Astrocyte (in vitro differentiated cells and primary cell): ENCODE results near the gene NFAT5. TPM values are rescaled to one million over a fixed set of nuclear protein-coding genes. Genes with fewer than 3 reads are reported as not detected.

Source experiments
- DNase-seq: peaks from one replicate; pipeline ENCODE4 v3.0.0-alpha.2; 2010; ENCODE audit warnings: low read depth
- FAIRE-seq: peaks from 2 replicates; lab custom pipeline; 2011; peaks lifted over from hg19 to GRCh38; lab: Jason Lieb, UNC
- H2AFZ ChIP-seq: 2 replicates; pipeline ENCODE4 v1.6.0; 2012; ENCODE audit warnings: low read depth, low read length, inconsistent platforms
- H3K27ac ChIP-seq: 2 replicates; pipeline ENCODE4 v1.5.1; 2011; ENCODE audit warnings: low read depth, low read length, inconsistent platforms
- H3K27me3 ChIP-seq: 2 replicates; pipeline ENCODE4 v1.6.0; 2011; ENCODE audit warnings: low read length, inconsistent platforms; ENCODE audit not compliant: insufficient read depth
- H3K36me3 ChIP-seq: 2 replicates; pipeline ENCODE4 v1.5.1; 2011; ENCODE audit warnings: low read length, inconsistent platforms; ENCODE audit not compliant: insufficient read depth
- H3K4me1 ChIP-seq: 2 replicates; pipeline ENCODE4 v1.5.1; 2011; ENCODE audit warnings: low read length, inconsistent platforms; ENCODE audit not compliant: insufficient read depth
- H3K4me2 ChIP-seq: 2 replicates; pipeline ENCODE4 v1.6.0; 2012; ENCODE audit warnings: low read length, inconsistent platforms
- H3K4me3 ChIP-seq: 2 replicates; pipeline ENCODE4 v1.5.1; 2011; ENCODE audit warnings: low read depth, mild to moderate bottlenecking, low read length, inconsistent platforms; ENCODE audit not compliant: insufficient read depth
- H3K79me2 ChIP-seq: 2 replicates; pipeline ENCODE4 v1.6.0; 2012; ENCODE audit warnings: mild to moderate bottlenecking, low read length, inconsistent platforms; ENCODE audit not compliant: insufficient read depth
- H3K9ac ChIP-seq: 2 replicates; pipeline ENCODE4 v1.6.0; 2012; ENCODE audit warnings: mild to moderate bottlenecking, low read length, inconsistent platforms
- H3K9me3 ChIP-seq: 2 replicates; pipeline ENCODE4 v1.5.1; 2012; ENCODE audit warnings: low read depth, mild to moderate bottlenecking, low read length, inconsistent platforms; ENCODE audit not compliant: insufficient read depth
- H4K20me1 ChIP-seq: 2 replicates; pipeline ENCODE4 v1.6.0; 2012; ENCODE audit warnings: low read length, inconsistent platforms; ENCODE audit not compliant: insufficient read depth
- H3K27ac Mint-ChIP-seq: one replicate; pipeline ENCODE4 v1.8.0; 2021; ENCODE audit warnings: mild to moderate bottlenecking, mixed read lengths; ENCODE audit not compliant: unreplicated experiment
- H3K27me3 Mint-ChIP-seq: one replicate; pipeline ENCODE4 v1.8.0; 2021; ENCODE audit warnings: low read depth, mixed read lengths; ENCODE audit not compliant: unreplicated experiment
- H3K36me3 Mint-ChIP-seq: one replicate; pipeline ENCODE4 v1.8.0; 2021; ENCODE audit warnings: low read depth, mixed read lengths; ENCODE audit not compliant: unreplicated experiment
- H3K4me1 Mint-ChIP-seq: one replicate; pipeline ENCODE4 v1.8.0; 2021; ENCODE audit warnings: low read depth, mixed read lengths; ENCODE audit not compliant: unreplicated experiment
- H3K4me3 Mint-ChIP-seq: one replicate; pipeline ENCODE4 v1.8.0; 2021; ENCODE audit warnings: mild to moderate bottlenecking, moderate library complexity, mixed read lengths; ENCODE audit not compliant: unreplicated experiment
- H3K9me3 Mint-ChIP-seq: one replicate; pipeline ENCODE4 v1.8.0; 2021; ENCODE audit warnings: mild to moderate bottlenecking, mixed read lengths; ENCODE audit not compliant: unreplicated experiment
- EZH2 ChIP-seq: IDR thresholded peaks from 2 replicates; pipeline ENCODE4 v1.6.1; 2012; ENCODE audit warnings: mild to moderate bottlenecking, low read length, inconsistent platforms; ENCODE audit not compliant: insufficient read depth
- total RNA-seq: library from RNA; stranded (reverse); gene quantifications from 2 replicates; pipeline ENCODE4 v1.2.1, GENCODE V29; 2021
- TF ChIP-seq, protein P1 (sequence below): IDR thresholded peaks from 2 replicates; pipeline ENCODE4 v1.5.1; 2011; ENCODE audit warnings: low read depth, mild to moderate bottlenecking, inconsistent platforms, low read length, moderate library complexity; ENCODE audit not compliant: insufficient read depth

NFAT5 gene
- total RNA-seq, 1 donor from 2014 or later = 96.2 TPM

DNA sequence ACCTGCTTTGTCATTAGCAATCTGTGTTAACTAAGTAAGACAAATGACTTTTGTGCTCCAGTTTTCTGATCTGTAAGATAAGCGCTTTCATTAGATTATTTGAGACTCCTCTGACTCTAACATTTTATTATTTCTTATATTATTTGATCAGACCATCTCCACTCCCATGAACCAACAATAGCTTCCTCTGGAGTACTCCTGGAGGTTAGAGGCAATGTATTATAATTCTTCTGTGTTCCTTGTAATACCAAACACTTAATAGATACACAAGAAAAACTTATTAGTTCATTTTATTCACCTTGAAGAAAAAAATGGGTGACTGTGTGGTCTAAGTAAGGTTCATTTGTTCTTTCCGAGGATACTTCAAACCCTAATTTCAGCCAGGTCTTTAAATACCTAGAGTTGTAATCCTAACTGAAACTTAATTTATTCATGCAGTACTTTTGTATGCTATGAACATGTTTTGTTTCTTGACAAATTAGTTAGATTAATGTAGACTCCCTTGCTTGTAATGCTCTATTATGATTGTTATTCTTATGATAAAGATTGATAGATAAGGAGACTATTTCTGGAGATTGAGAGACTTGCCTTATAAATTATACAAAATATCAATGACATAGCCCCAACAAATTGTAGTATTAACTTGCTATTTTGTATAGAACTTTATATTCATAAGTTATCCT, 106.7 kb downstream of the NFAT5 start:
- H3K9me3 ChIP-seq = no peaks in the 10 kb centered on the region
- no peak overlapping the region for H2AFZ ChIP-seq
- H3K27me3 ChIP-seq = no peaks in the 10 kb centered on the region
- H3K4me3 Mint-ChIP-seq = no peak overlapping the region
- no peak for TF ChIP-seq EZH2
- TF ChIP-seq, protein P1, sequence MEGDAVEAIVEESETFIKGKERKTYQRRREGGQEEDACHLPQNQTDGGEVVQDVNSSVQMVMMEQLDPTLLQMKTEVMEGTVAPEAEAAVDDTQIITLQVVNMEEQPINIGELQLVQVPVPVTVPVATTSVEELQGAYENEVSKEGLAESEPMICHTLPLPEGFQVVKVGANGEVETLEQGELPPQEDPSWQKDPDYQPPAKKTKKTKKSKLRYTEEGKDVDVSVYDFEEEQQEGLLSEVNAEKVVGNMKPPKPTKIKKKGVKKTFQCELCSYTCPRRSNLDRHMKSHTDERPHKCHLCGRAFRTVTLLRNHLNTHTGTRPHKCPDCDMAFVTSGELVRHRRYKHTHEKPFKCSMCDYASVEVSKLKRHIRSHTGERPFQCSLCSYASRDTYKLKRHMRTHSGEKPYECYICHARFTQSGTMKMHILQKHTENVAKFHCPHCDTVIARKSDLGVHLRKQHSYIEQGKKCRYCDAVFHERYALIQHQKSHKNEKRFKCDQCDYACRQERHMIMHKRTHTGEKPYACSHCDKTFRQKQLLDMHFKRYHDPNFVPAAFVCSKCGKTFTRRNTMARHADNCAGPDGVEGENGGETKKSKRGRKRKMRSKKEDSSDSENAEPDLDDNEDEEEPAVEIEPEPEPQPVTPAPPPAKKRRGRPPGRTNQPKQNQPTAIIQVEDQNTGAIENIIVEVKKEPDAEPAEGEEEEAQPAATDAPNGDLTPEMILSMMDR = no peak
- H3K27ac ChIP-seq = no peak overlapping the region
- peaks cover 13% of the 10 kb centered on the region for H3K36me3 Mint-ChIP-seq
- no peak overlapping the region for H3K4me3 ChIP-seq
- no peak overlapping the region for H3K9ac ChIP-seq
- no peaks in the 10 kb centered on the region for H3K79me2 ChIP-seq
- peak overlapping the region; percentile 59 for H3K27ac Mint-ChIP-seq
- FAIRE-seq (no peak), DNase-seq (no peak)
- no peak overlapping the region for H3K4me2 ChIP-seq
- no peaks in the 10 kb centered on the region for H3K4me1 Mint-ChIP-seq
- peaks cover 41% of the 10 kb centered on the region for H3K36me3 ChIP-seq
- no peaks in the 10 kb centered on the region for H4K20me1 ChIP-seq
- no peaks in the 10 kb centered on the region for H3K4me1 ChIP-seq
- H3K27me3 Mint-ChIP-seq = no peaks in the 10 kb centered on the region
- no peaks in the 10 kb centered on the region for H3K9me3 Mint-ChIP-seq

DNA sequence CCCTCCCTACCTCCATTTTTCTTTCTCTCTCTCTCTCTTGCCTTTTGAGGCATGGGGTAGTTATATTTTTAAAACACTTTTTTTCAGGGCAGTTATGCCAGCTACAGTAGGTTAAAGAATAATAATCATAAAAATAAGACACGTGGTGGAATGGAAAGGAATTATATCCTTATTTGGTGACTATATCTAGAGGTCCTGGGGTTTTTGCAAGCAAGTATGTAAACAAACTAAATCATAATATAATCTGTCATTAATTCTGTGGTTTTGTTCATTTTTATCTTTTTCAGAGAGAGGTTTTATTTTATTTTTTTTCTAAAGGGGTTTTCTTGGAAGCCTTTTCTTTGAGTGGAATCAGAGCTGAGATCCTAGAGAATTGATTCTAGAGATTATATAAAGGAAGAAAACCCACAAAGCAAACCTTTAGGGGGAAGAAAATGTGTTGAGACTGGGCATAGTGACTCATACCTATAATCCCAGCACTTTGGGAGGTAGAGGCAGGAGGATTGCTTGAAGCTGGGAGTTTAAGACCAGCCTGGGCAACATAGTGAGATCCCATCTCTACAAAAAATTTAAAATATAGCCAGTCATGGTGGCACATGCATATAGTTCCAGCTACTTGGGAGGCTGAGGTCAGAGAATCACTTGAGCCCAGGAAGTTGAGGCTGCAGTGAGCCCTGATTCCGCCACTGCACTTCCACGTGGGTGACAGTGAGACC, 107.4 kb downstream of the NFAT5 start:
- no peak overlapping the region for H3K4me3 ChIP-seq
- no peak overlapping the region for H3K4me3 Mint-ChIP-seq
- H3K9ac ChIP-seq = no peak overlapping the region
- H3K27ac ChIP-seq = no peak overlapping the region
- H3K36me3 ChIP-seq = peaks cover 40% of the 10 kb centered on the region
- no peak for FAIRE-seq
- H3K27me3 Mint-ChIP-seq = no peaks in the 10 kb centered on the region
- no peak for DNase-seq
- H3K27me3 ChIP-seq = no peaks in the 10 kb centered on the region
- no peaks in the 10 kb centered on the region for H3K4me1 ChIP-seq
- no peaks in the 10 kb centered on the region for H3K4me1 Mint-ChIP-seq
- TF ChIP-seq, protein P1 = no peak
- TF ChIP-seq EZH2 = no peak
- peak overlapping the region; percentile 59 for H3K27ac Mint-ChIP-seq
- H3K4me2 ChIP-seq = no peak overlapping the region
- H4K20me1 ChIP-seq = no peaks in the 10 kb centered on the region
- peaks cover 14% of the 10 kb centered on the region for H3K36me3 Mint-ChIP-seq
- H3K9me3 Mint-ChIP-seq = no peaks in the 10 kb centered on the region
- no peak overlapping the region for H2AFZ ChIP-seq
- no peaks in the 10 kb centered on the region for H3K9me3 ChIP-seq
- no peaks in the 10 kb centered on the region for H3K79me2 ChIP-seq

DNA sequence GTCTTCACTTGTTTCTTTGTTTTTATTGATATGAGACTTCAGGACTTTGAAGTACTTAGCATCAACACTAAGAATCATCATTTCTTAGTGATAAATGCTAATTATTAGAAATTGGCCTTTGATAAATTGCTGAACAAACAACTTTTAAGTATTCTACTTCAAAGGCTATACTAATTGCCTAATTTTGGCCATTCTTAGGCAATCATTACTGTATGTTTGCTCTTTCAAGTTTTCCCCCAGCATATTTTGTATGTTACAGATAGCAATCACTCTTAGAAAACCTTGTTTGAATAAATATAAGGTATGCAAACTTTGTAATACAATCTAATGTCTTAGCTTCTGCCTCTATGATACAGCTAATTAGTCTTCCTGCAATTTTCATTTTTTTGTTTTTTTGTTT, 114.6 kb downstream of the NFAT5 start:
- no peak overlapping the region for H3K4me3 ChIP-seq
- no peak for FAIRE-seq
- TF ChIP-seq, protein P1 = no peak
- TF ChIP-seq EZH2 = no peak
- H3K4me1 ChIP-seq = no peaks in the 10 kb centered on the region
- no peak overlapping the region for H3K4me2 ChIP-seq
- no peak overlapping the region for H3K9ac ChIP-seq
- H3K27me3 ChIP-seq = no peaks in the 10 kb centered on the region
- no peaks in the 10 kb centered on the region for H3K9me3 ChIP-seq
- H3K27me3 Mint-ChIP-seq = no peaks in the 10 kb centered on the region
- no peak overlapping the region for H2AFZ ChIP-seq
- peaks cover 28% of the 10 kb centered on the region for H3K36me3 ChIP-seq
- H3K27ac ChIP-seq = no peak overlapping the region
- no peaks in the 10 kb centered on the region for H3K4me1 Mint-ChIP-seq
- no peak overlapping the region for H3K4me3 Mint-ChIP-seq
- H3K9me3 Mint-ChIP-seq = no peaks in the 10 kb centered on the region
- DNase-seq = no peak
- H4K20me1 ChIP-seq = no peaks in the 10 kb centered on the region
- H3K36me3 Mint-ChIP-seq = peaks cover 12% of the 10 kb centered on the region
- H3K27ac Mint-ChIP-seq = no peak overlapping the region
- no peaks in the 10 kb centered on the region for H3K79me2 ChIP-seq
